ENCODE results near the gene ITPR1. TPM values are rescaled to one million over a fixed set of nuclear protein-coding genes. Genes with fewer than 3 reads are reported as not detected.

Gene ITPR1
- total and polyA plus RNA-seq, 2 experiments from 2014 or later = 6.8 to 21.0 TPM

DNA sequence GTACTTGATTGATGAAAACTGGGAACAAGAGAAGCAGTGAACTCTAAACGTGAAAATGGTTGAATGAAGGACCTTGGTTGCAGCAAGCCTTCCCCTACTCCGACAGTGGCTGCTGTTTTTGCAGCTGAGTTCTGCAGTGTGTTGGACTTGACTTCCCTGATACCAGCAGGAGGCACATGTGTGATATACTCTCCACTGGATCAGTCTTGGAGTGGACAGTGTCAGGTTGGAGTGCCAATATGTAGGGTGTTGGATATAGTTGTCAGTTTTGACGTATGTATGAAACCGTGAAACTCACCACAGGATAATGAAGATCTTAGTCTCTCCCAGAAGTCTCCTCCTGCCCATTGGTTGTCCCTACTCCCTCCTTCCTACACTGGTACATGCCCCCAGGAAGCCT, 106.5 kb downstream of the ITPR1 start (continued):
- TF ChIP-seq STAT1 (IDR thresholded peaks at IDR 0.05; ENCODE audit: unreplicated experiment) (no peak), ZNF331 (CRISPR knock-in tag; IDR thresholded peaks at IDR 0.05; ENCODE audit: low read depth) (no peak), POLR2AphosphoS5 (IDR thresholded peaks at IDR 0.05; ENCODE audit: low read depth) (no peak)
- TF ChIP-seq, protein P1, sequence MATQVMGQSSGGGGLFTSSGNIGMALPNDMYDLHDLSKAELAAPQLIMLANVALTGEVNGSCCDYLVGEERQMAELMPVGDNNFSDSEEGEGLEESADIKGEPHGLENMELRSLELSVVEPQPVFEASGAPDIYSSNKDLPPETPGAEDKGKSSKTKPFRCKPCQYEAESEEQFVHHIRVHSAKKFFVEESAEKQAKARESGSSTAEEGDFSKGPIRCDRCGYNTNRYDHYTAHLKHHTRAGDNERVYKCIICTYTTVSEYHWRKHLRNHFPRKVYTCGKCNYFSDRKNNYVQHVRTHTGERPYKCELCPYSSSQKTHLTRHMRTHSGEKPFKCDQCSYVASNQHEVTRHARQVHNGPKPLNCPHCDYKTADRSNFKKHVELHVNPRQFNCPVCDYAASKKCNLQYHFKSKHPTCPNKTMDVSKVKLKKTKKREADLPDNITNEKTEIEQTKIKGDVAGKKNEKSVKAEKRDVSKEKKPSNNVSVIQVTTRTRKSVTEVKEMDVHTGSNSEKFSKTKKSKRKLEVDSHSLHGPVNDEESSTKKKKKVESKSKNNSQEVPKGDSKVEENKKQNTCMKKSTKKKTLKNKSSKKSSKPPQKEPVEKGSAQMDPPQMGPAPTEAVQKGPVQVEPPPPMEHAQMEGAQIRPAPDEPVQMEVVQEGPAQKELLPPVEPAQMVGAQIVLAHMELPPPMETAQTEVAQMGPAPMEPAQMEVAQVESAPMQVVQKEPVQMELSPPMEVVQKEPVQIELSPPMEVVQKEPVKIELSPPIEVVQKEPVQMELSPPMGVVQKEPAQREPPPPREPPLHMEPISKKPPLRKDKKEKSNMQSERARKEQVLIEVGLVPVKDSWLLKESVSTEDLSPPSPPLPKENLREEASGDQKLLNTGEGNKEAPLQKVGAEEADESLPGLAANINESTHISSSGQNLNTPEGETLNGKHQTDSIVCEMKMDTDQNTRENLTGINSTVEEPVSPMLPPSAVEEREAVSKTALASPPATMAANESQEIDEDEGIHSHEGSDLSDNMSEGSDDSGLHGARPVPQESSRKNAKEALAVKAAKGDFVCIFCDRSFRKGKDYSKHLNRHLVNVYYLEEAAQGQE (IDR thresholded peaks at IDR 0.05; ENCODE audit: unreplicated experiment) = no peak

DNA sequence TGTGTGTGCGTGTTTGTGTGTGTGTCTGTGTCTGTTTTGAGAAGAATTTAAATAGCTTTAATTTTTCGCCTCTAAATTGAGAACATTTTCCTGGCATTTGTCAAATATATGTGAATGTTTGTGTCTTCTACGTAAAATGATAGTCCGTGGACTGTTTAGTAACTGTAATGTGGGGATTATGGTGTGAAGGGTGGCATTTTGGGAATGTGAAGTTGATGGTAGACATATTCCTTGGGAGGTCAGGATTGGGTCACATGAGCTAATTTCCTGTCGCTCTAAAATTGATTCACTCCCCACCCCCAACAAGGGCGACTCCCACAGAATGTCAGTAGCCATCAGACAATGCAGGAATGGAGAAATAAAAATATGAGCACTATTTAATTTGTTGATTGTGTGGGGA, 107.3 kb downstream of the ITPR1 start:
- no peak overlapping the region for H3K4me2 ChIP-seq
- Mint-ChIP-seq H3K4me3 (no peak overlapping the region), H3K27ac (no peak overlapping the region), H3K4me1 (peaks cover 19% of the 10 kb centered on the region), H3K36me3 (ENCODE audit: low read depth) (no peaks in the 10 kb centered on the region), H3K9me3 (peaks cover 12% of the 10 kb centered on the region; the same call in 2 of the 3 replicates), H3K27me3 (ENCODE audit: insufficient read depth, low read depth, poor library complexity) (peaks cover 6% of the 10 kb centered on the region)
- DNase-seq (ENCODE audit: low spot score) (no peak), ATAC-seq (no peak)
- H3K36me3 ChIP-seq (ENCODE audit: insufficient read depth) = no peaks in the 10 kb centered on the region
- no peak overlapping the region for H2AFZ ChIP-seq
- H3K27me3 ChIP-seq (ENCODE audit: insufficient read depth) = no peaks in the 10 kb centered on the region
- no peaks in the 10 kb centered on the region; the same call in 1 of the 2 replicates for H4K20me1 ChIP-seq (replicated peaks; ENCODE audit: insufficient read depth)
- no peak overlapping the region for H3K27ac ChIP-seq (ENCODE audit: low read depth)
- H3K4me3 ChIP-seq = no peak overlapping the region
- no peaks in the 10 kb centered on the region for H3F3A ChIP-seq (replicated peaks; ENCODE audit: low read depth)
- H3K4me1 ChIP-seq (ENCODE audit: insufficient read depth) = peaks cover 18% of the 10 kb centered on the region
- no peaks in the 10 kb centered on the region for H3K9me2 ChIP-seq (ENCODE audit: insufficient read depth)
- no peaks in the 10 kb centered on the region for H3K79me2 ChIP-seq (replicated peaks; ENCODE audit: insufficient read depth)
- no peak for TF ChIP-seq EZH2 (IDR thresholded peaks at IDR 0.05; ENCODE audit: low read depth, unreplicated experiment)
- no peak for TF ChIP-seq CREB1 (CRISPR knock-in tag; IDR thresholded peaks at IDR 0.05; ENCODE audit: low read depth)
- no peak for TF ChIP-seq EZH2phosphoT487 (IDR thresholded peaks at IDR 0.05; ENCODE audit: unreplicated experiment)

DNA sequence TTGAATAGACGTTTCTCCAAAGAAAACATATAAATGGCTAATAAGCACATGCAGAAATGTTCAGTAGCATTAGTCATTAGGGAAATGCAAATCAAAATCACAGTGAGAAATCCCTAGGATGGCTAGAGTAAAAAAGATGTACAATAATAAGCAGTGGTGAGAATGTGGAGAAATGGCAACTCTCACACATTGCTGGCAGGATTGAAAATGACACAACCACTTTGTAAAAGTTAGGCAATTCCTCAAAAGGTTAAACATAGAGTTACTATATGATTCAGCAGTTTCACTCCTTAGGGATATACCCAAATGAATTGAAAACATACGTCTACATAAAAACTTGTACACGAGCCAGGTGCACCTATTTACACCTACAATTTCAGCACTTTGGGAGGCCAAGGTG, 108.7 kb downstream of the ITPR1 start:
- DNase-seq (ENCODE audit: low spot score) (no peak), ATAC-seq (no peak)
- H3K27me3 Mint-ChIP-seq (ENCODE audit: insufficient read depth, low read depth, poor library complexity) = peaks cover 4% of the 10 kb centered on the region
- no peaks in the 10 kb centered on the region for H3K9me2 ChIP-seq (ENCODE audit: insufficient read depth)
- H3K9me3 Mint-ChIP-seq = peaks cover 12% of the 10 kb centered on the region; the same call in 2 of the 3 replicates
- H3K4me1 Mint-ChIP-seq = peaks cover 19% of the 10 kb centered on the region
- no peaks in the 10 kb centered on the region for H3K36me3 ChIP-seq (ENCODE audit: insufficient read depth)
- H3K4me1 ChIP-seq (ENCODE audit: insufficient read depth) = peaks cover 14% of the 10 kb centered on the region
- no peak overlapping the region for H3K4me2 ChIP-seq
- H3K27ac ChIP-seq (ENCODE audit: low read depth) = no peak overlapping the region
- no peaks in the 10 kb centered on the region for H4K20me1 ChIP-seq (replicated peaks; ENCODE audit: insufficient read depth)
- no peaks in the 10 kb centered on the region for H3K27me3 ChIP-seq (ENCODE audit: insufficient read depth)
- no peak overlapping the region for H3K4me3 ChIP-seq
- no peaks in the 10 kb centered on the region for H3K36me3 Mint-ChIP-seq (ENCODE audit: low read depth)
- H2AFZ ChIP-seq = no peak overlapping the region
- no peaks in the 10 kb centered on the region for H3F3A ChIP-seq (replicated peaks; ENCODE audit: low read depth)
- H3K4me3 Mint-ChIP-seq = no peak overlapping the region
- no peaks in the 10 kb centered on the region for H3K79me2 ChIP-seq (replicated peaks; ENCODE audit: insufficient read depth)
- H3K27ac Mint-ChIP-seq = no peak overlapping the region
- TF ChIP-seq EZH2phosphoT487 (IDR thresholded peaks at IDR 0.05; ENCODE audit: unreplicated experiment) (no peak), ZNF114 (CRISPR knock-in tag; IDR thresholded peaks at IDR 0.05) (no peak), CREB1 (CRISPR knock-in tag; IDR thresholded peaks at IDR 0.05; ENCODE audit: low read depth) (no peak), ZNF331 (CRISPR knock-in tag; IDR thresholded peaks at IDR 0.05; ENCODE audit: low read depth) (no peak), EZH2 (IDR thresholded peaks at IDR 0.05; ENCODE audit: low read depth, unreplicated experiment) (no peak)
- TF ChIP-seq, protein P2, sequence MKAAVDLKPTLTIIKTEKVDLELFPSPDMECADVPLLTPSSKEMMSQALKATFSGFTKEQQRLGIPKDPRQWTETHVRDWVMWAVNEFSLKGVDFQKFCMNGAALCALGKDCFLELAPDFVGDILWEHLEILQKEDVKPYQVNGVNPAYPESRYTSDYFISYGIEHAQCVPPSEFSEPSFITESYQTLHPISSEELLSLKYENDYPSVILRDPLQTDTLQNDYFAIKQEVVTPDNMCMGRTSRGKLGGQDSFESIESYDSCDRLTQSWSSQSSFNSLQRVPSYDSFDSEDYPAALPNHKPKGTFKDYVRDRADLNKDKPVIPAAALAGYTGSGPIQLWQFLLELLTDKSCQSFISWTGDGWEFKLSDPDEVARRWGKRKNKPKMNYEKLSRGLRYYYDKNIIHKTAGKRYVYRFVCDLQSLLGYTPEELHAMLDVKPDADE (IDR thresholded peaks at IDR 0.05) = no peak

Data from GM23338 (cell line).